ENCODE results near the gene BBS9.

- TF ChIP-seq, protein P1, sequence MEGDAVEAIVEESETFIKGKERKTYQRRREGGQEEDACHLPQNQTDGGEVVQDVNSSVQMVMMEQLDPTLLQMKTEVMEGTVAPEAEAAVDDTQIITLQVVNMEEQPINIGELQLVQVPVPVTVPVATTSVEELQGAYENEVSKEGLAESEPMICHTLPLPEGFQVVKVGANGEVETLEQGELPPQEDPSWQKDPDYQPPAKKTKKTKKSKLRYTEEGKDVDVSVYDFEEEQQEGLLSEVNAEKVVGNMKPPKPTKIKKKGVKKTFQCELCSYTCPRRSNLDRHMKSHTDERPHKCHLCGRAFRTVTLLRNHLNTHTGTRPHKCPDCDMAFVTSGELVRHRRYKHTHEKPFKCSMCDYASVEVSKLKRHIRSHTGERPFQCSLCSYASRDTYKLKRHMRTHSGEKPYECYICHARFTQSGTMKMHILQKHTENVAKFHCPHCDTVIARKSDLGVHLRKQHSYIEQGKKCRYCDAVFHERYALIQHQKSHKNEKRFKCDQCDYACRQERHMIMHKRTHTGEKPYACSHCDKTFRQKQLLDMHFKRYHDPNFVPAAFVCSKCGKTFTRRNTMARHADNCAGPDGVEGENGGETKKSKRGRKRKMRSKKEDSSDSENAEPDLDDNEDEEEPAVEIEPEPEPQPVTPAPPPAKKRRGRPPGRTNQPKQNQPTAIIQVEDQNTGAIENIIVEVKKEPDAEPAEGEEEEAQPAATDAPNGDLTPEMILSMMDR (IDR thresholded peaks at IDR 0.05; ENCODE audit: low read depth, low read length, missing input control): no peak
- TF ChIP-seq YY1 (IDR thresholded peaks at IDR 0.05) (no peak), TAF1 (conservative IDR thresholded peaks at IDR 0.05) (no peak), RAD21 (IDR thresholded peaks at IDR 0.05) (no peak)
Measured at GRCh38 chr7:33400214-33400538, 270.8 kb downstream of the BBS9 start.
